ENCODE data around the gene IGLL1.

DNA sequence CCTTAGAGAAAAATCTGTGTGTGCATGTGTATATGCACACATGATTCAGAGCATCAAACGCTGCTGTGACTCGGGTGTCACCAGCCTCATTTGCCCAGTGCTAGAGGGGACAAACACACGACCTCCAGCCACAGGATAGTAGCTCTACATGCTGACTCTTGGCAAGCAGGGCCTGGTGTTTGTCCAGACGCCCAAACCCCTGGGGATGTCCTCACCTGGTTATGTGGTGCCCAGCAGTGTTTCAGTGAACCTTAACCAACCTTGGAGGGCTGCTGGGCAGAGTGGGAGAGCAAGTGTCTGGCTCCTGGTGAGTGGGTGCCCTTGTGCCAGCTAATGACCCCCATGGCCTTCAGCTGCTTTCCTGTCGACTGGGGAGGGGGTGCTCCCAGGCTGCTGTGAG, 26.7 kb downstream of the IGLL1 start:
- TF ChIP-seq CTCF (IDR thresholded peaks at IDR 0.05) (no peak), EZH2 (IDR thresholded peaks at IDR 0.05; ENCODE audit: borderline replicate concordance, insufficient read depth, low read depth, low read length, poor library complexity, severe bottlenecking) (no peak)

Measured in B cell (primary cell).